ENCODE measurements around the gene HDAC7.

The HDAC7 gene

GRCh38 chr12:47795814-47796411, 23.8 kb downstream of the HDAC7 start:
- no peak for DNase-seq

GRCh38 chr12:47795121-47795813, 24.4 kb downstream of the HDAC7 start:
- no peak for DNase-seq

- no peak for DNase-seq
These were observed 25.0 kb downstream of the HDAC7 start for GRCh38 chr12:47794679-47795078.

GRCh38 chr12:47793015-47793681, 26.6 kb downstream of the HDAC7 start:
- no peak for DNase-seq

GRCh38 chr12:47791874-47792273, 27.8 kb downstream of the HDAC7 start:
- DNase-seq = no peak

- no peak for DNase-seq
These were observed 28.4 kb downstream of the HDAC7 start for GRCh38 chr12:47791351-47791746.

GRCh38 chr12:47790676-47791350, 28.9 kb downstream of the HDAC7 start:
- DNase-seq = no peak

GRCh38 chr12:47789712-47790489, 29.8 kb downstream of the HDAC7 start:
- no peak for DNase-seq

- no peak for DNase-seq
These were observed 30.6 kb downstream of the HDAC7 start for GRCh38 chr12:47789141-47789540.

GRCh38 chr12:47787596-47788319, 31.9 kb downstream of the HDAC7 start:
- DNase-seq = no peak

- DNase-seq = no peak
These were observed 32.9 kb downstream of the HDAC7 start for GRCh38 chr12:47786662-47787280.

- DNase-seq = no peak
These were observed 33.6 kb downstream of the HDAC7 start for GRCh38 chr12:47785887-47786661.

GRCh38 chr12:47785036-47785886, 34.4 kb downstream of the HDAC7 start:
- DNase-seq = no peak

- DNase-seq = no peak
These were observed 35.6 kb downstream of the HDAC7 start for GRCh38 chr12:47783821-47784819.

GRCh38 chr12:47783024-47783755, 36.5 kb downstream of the HDAC7 start:
- no peak for DNase-seq

- DNase-seq = no peak
These were observed 37.3 kb downstream of the HDAC7 start for GRCh38 chr12:47782372-47782770.

All from anterior cingulate cortex (tissue), 58 donors.